C4-2B (cell line): ENCODE data around the gene SYT2.

Source experiments
- ZFX ChIP-seq: fragments of 450-650 bp; IDR thresholded peaks from 2 replicates; pipeline ENCODE4 v1.6.1; 2017
- TF ChIP-seq, protein P1 (sequence below): fragments of 450-650 bp; conservative IDR thresholded peaks from 2 replicates; pipeline ENCODE4 v1.5.1; 2017; ENCODE audit warnings: mild to moderate bottlenecking

DNA sequence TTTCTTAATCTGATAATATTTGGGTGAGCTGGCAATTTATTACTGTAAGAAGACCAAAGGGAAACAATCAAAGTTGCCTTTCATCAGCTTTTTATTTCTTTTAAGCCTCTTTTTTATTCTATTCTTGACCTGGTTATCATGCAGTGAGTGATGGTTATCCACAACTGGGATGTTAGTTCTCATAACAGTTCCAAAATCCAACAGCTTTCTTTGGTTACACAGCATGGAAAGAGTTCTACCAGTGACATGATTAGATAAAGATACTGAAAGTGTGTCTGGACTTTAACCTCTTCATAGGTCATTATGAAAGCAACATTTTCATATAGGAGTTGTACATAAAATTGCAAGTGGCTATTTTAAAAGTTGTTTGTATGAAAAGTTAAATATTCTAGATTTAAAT, 163.0 kb downstream of the SYT2 start:
- TF ChIP-seq, protein P1, sequence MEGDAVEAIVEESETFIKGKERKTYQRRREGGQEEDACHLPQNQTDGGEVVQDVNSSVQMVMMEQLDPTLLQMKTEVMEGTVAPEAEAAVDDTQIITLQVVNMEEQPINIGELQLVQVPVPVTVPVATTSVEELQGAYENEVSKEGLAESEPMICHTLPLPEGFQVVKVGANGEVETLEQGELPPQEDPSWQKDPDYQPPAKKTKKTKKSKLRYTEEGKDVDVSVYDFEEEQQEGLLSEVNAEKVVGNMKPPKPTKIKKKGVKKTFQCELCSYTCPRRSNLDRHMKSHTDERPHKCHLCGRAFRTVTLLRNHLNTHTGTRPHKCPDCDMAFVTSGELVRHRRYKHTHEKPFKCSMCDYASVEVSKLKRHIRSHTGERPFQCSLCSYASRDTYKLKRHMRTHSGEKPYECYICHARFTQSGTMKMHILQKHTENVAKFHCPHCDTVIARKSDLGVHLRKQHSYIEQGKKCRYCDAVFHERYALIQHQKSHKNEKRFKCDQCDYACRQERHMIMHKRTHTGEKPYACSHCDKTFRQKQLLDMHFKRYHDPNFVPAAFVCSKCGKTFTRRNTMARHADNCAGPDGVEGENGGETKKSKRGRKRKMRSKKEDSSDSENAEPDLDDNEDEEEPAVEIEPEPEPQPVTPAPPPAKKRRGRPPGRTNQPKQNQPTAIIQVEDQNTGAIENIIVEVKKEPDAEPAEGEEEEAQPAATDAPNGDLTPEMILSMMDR = no peak
- TF ChIP-seq ZFX = no peak
